Brain microvascular endothelial cell (primary cell): ENCODE measurements around the gene ZNF276.
"Not testable (repeated sequence)": the region's sequence is repeated elsewhere in the genome, so short reads cannot be mapped to it uniquely, and the experiment has no call there.

Source experiments
- DNase-seq: peaks from one replicate; pipeline ENCODE4 v3.0.0-alpha.2; 2020
- H3K27ac ChIP-seq: fragments of 250-450 bp; sonication (Bioruptor Pico); 2 replicates; pipeline ENCODE4 v1.5.1; 2020; ENCODE audit warnings: mild to moderate bottlenecking, moderate library complexity
- H3K27me3 ChIP-seq: fragments of 250-450 bp; sonication (Bioruptor Pico); replicated peaks from 2 replicates; pipeline ENCODE4 v1.5.1; 2020; ENCODE audit warnings: mild to moderate bottlenecking
- H3K36me3 ChIP-seq: fragments of 250-450 bp; sonication (Bioruptor Pico); replicated peaks from 2 replicates; pipeline ENCODE4 v1.5.1; 2020; ENCODE audit warnings: mild to moderate bottlenecking
- H3K4me3 ChIP-seq: 2 replicates; pipeline ENCODE4 v1.5.1; 2011; ENCODE audit warnings: low read depth, mild to moderate bottlenecking, control low read depth, low read length, moderate library complexity
- in situ Hi-C: cut with HindIII; loops from 2 replicates; pipeline ENCODE4 v1.10.0; 2017; ENCODE audit warnings: low sequenced_read_pairs, low pct_ligation_motif_present
- TF ChIP-seq, protein P1 (sequence below): IDR thresholded peaks from 2 replicates; pipeline ENCODE4 v1.5.1; 2011; ENCODE audit warnings: low read depth, mild to moderate bottlenecking, moderate library complexity, low read length, control low read depth, inconsistent platforms; ENCODE audit errors: missing control alignments

Gene ZNF276

DNA sequence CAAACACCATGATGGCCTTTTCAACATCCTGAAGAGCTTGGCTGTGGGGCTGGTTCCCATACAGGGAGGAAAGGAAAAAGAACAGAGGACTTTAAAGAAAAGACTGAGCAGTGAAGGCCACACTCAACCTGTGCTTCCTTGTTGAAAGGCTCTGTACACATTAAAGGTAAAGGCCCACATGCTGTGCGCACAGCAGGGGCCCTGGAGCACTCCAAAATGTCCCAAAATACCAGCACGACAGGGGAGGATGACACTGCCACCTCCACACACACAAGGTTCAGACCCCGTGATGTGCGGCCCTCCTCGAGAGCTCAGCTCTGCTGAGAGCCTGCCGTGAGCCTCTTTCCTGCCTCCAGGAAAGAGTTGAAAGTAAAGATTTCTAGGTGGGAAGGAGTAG lies 58.6 kb downstream of the ZNF276 start:
- no peak for DNase-seq
- Histone ChIP-seq H3K27me3 (no peaks in the 10 kb centered on the region), H3K36me3 (peaks cover 3% of the 10 kb centered on the region), H3K4me3 (no peak overlapping the region), H3K27ac (no peak overlapping the region)
- in situ Hi-C loops: no loop called here
- TF ChIP-seq, protein P1, sequence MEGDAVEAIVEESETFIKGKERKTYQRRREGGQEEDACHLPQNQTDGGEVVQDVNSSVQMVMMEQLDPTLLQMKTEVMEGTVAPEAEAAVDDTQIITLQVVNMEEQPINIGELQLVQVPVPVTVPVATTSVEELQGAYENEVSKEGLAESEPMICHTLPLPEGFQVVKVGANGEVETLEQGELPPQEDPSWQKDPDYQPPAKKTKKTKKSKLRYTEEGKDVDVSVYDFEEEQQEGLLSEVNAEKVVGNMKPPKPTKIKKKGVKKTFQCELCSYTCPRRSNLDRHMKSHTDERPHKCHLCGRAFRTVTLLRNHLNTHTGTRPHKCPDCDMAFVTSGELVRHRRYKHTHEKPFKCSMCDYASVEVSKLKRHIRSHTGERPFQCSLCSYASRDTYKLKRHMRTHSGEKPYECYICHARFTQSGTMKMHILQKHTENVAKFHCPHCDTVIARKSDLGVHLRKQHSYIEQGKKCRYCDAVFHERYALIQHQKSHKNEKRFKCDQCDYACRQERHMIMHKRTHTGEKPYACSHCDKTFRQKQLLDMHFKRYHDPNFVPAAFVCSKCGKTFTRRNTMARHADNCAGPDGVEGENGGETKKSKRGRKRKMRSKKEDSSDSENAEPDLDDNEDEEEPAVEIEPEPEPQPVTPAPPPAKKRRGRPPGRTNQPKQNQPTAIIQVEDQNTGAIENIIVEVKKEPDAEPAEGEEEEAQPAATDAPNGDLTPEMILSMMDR: no peak

- H3K27me3 ChIP-seq: no peaks in the 10 kb centered on the region
- TF ChIP-seq, protein P1: no peak
- in situ Hi-C loops: no loop called here
- no peak overlapping the region for H3K4me3 ChIP-seq
- peaks cover 3% of the 10 kb centered on the region for H3K36me3 ChIP-seq
- DNase-seq: no peak
- H3K27ac ChIP-seq: no peak overlapping the region
Observed at GRCh38 chr16:89782489-89782888, 61.2 kb downstream of the ZNF276 start.

DNA sequence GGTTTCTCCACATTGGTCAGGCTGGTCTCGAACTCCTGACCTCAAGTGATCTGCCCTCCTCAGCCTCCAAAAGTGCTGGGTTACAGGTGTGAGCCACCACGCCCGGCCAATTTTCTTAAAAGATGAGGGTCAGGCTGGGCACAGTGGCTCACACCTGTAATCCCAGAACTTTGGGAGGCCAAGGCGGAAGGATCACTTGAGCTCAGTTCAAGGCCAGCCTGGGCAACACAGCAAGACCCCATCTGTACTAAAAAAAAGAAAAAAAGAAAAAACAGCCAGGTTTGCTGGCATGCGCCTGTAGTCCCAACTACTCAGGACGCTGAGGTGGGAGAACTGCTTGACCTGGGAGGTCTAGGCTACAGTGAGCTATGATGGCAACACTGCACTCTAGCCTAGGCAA lies 62.6 kb downstream of the ZNF276 start:
- H3K27ac ChIP-seq, H3K36me3 ChIP-seq, H3K27me3 ChIP-seq, DNase-seq, in situ Hi-C loops, H3K4me3 ChIP-seq: not testable (repeated sequence)

DNA sequence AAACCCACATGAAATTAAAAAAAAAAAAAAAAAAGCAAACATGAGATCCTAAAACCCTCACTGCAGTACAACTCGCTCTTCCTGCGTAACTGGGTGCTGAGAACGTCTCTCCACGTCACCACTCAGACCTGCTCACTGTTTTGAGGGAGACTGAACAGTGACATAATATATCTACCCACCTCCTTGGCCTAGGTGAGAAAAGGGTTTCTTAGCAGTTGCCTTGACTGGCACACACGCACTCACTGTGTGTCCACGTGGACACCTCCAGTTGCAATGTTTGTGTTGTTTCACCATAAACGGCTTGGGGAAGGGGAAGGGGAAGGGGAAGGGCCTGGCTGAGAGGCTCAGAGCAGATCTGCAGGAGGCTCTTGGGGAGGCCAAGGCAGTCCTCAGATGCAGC lies 63.1 kb downstream of the ZNF276 start:
- H3K27ac ChIP-seq: no peak overlapping the region
- H3K36me3 ChIP-seq: no peaks in the 10 kb centered on the region
- no peak overlapping the region for H3K4me3 ChIP-seq
- TF ChIP-seq, protein P1: no peak
- in situ Hi-C loops: no loop called here
- no peak for DNase-seq
- no peaks in the 10 kb centered on the region for H3K27me3 ChIP-seq

DNA sequence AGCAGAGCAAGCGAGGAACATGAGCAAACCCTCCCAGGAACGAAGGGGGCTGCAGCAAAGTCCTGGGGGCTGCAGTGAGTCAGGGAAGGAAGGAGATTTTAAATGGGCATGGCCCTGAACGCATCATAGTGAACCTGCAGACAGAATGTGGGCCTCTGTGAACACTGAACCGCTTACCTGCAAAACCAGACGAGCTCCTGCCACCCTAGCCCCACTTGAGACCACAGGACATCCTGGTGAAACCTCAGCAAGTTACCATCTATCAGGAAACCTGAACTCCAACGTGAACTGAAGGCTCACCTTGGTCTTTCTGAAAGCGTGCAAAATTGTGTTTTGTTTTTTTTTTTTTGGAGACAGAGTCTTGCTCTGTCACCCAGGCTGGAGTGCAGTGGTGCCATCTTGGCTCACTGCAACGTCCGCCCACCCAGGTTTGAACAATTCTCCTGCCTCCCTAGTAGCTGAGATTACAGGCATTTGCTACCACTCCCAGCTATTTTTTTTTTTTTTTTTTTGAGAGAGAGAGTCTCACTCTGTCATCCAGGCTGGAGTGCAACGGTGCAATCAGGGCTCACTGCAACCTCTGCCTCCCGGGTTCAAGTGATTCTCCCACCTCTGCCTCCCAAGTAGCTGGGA lies 64.3 kb downstream of the ZNF276 start:
- TF ChIP-seq, protein P1: no peak
- DNase-seq: no peak
- in situ Hi-C loops: no loop called here
- no peaks in the 10 kb centered on the region for H3K36me3 ChIP-seq
- H3K27ac ChIP-seq: no peak overlapping the region
- no peaks in the 10 kb centered on the region for H3K27me3 ChIP-seq
- H3K4me3 ChIP-seq: no peak overlapping the region

DNA sequence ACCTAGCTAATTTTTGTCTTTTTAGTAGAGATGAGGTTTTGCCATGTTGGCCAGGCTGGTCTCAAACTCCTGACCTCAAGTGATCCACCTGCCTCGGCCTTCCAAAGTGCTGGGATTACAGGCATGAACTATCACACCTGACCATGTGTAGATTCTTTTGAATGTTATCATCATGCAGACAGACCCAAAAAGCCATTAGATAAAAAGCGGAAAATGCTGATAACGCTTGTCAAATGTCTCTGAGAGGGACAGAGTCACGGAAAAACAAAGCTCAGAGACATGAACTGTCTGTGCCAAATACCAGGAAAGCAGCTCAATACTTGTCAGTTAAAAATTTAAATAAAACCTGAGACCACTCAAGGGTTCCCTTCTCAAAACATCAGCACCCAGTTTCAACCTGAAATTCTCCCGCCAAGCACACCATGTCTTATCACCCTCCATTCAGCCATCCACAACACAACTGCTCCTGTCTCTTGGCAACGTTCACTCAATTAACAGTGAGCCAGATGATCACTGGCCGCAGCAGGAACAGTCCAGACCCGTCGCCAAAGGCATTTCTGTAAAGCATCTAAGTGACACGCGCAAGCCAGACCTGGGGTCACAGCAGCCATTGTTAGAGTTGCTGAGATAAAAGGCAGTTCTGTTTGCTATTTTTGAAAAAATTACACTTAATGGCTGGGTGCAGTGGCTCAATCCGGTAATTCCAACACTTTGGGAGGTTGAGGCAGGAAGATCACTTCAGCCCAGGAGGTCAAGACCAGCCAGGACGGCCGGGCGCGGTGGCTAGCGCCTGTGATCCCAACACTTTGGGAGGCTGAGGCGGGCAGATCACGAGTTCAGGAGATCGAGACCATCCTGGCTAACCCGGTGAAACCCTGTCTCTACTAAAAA lies 65.4 kb downstream of the ZNF276 start:
- H3K27me3 ChIP-seq: no peaks in the 10 kb centered on the region
- no peak for DNase-seq
- in situ Hi-C loops: no loop called here
- H3K4me3 ChIP-seq: no peak overlapping the region
- H3K27ac ChIP-seq: no peak overlapping the region
- H3K36me3 ChIP-seq: no peaks in the 10 kb centered on the region
- TF ChIP-seq, protein P1: no peak
